ENCODE results near the gene CYP19A1.

GRCh38 chr15:51387699-51388041 is 49.3 kb upstream of the CYP19A1 start:
- TF ChIP-seq SIN3A (IDR thresholded peaks at IDR 0.05; ENCODE audit: borderline replicate concordance, insufficient read depth, low read length): no peak
- TF ChIP-seq, protein P1, sequence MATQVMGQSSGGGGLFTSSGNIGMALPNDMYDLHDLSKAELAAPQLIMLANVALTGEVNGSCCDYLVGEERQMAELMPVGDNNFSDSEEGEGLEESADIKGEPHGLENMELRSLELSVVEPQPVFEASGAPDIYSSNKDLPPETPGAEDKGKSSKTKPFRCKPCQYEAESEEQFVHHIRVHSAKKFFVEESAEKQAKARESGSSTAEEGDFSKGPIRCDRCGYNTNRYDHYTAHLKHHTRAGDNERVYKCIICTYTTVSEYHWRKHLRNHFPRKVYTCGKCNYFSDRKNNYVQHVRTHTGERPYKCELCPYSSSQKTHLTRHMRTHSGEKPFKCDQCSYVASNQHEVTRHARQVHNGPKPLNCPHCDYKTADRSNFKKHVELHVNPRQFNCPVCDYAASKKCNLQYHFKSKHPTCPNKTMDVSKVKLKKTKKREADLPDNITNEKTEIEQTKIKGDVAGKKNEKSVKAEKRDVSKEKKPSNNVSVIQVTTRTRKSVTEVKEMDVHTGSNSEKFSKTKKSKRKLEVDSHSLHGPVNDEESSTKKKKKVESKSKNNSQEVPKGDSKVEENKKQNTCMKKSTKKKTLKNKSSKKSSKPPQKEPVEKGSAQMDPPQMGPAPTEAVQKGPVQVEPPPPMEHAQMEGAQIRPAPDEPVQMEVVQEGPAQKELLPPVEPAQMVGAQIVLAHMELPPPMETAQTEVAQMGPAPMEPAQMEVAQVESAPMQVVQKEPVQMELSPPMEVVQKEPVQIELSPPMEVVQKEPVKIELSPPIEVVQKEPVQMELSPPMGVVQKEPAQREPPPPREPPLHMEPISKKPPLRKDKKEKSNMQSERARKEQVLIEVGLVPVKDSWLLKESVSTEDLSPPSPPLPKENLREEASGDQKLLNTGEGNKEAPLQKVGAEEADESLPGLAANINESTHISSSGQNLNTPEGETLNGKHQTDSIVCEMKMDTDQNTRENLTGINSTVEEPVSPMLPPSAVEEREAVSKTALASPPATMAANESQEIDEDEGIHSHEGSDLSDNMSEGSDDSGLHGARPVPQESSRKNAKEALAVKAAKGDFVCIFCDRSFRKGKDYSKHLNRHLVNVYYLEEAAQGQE (IDR thresholded peaks at IDR 0.05; ENCODE audit: insufficient read depth in 1 of 2, low read depth in 2 of 2, low read length in 2 of 2): no peak

Data from PFSK-1 (cell line).